Vagina (tissue), 2 donors: ENCODE results near the gene RHO.

ENCODE experiments used
- CTCF ChIP-seq, 3 experiments: fragments of 450-650 bp in 2 of 3; fragments of 200-600 bp in 1 of 3; sonication (generic) in 1 of 3; IDR thresholded peaks; one replicate each; pipeline ENCODE4 v1.5.1; 2017 to 2019; ENCODE audit warnings: antibody characterized with exemption in 3 of 3, mild to moderate bottlenecking in 2 of 3, moderate library complexity in 2 of 3
- POLR2A ChIP-seq, 2 donors: fragments of 450-650 bp; IDR thresholded peaks; one replicate each; pipeline ENCODE4 v1.6.1; 2017; ENCODE audit warnings: antibody characterized with exemption in 2 of 2, mild to moderate bottlenecking in 2 of 2, moderate library complexity in 2 of 2

DNA sequence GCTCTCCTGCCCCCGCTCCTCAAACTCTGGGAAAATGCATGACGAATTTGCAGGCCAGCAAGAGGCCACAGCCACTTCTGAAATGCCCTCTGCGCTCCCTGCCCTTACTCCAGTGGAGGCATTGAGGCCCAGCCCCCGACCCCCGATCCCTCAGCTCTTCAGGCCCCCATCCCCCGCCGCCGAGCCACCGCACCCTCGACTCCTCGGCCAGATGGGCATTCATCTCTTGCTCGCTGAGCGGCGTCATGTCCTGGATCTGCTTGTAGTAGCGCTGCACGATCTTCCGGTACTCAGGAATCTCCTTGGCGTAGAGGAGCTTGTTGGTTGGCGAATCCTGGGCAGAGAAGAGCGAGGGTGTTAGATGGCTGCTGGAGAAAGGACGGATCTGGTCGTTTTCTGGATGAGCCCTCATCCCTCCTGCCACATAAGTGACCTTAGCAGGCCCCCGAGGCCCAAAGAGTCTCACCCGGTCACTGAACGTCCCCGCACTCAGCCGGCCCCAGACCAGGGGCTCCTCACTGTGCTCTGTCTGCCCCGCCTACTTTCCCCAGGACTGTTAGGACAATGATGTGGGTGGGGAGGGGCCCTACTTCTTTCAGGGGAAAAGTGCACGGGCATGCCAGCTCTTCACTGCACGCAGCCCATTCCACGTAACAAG lies 28.6 kb downstream of the RHO start:
- TF ChIP-seq CTCF (IDR thresholded peaks at IDR 0.05) (no peak), POLR2A (IDR thresholded peaks at IDR 0.05) (no peak)
